GM10266 (cell line): ENCODE results near the gene D2HGDH.
"Not testable (repeated sequence)": the region's sequence is repeated elsewhere in the genome, so short reads cannot be mapped to it uniquely, and the experiment has no call there.

ENCODE experiments used
- DNase-seq: peaks from one replicate; pipeline ENCODE4 v3.0.0; 2012; ENCODE audit errors: extremely low spot score
- TF ChIP-seq, protein P1 (sequence below): IDR thresholded peaks from 2 replicates; pipeline ENCODE4 v1.5.1; 2012; ENCODE audit warnings: mild to moderate bottlenecking, low read depth; ENCODE audit not compliant: control insufficient read depth, insufficient read depth; ENCODE audit errors: missing control alignments

The D2HGDH gene

DNA sequence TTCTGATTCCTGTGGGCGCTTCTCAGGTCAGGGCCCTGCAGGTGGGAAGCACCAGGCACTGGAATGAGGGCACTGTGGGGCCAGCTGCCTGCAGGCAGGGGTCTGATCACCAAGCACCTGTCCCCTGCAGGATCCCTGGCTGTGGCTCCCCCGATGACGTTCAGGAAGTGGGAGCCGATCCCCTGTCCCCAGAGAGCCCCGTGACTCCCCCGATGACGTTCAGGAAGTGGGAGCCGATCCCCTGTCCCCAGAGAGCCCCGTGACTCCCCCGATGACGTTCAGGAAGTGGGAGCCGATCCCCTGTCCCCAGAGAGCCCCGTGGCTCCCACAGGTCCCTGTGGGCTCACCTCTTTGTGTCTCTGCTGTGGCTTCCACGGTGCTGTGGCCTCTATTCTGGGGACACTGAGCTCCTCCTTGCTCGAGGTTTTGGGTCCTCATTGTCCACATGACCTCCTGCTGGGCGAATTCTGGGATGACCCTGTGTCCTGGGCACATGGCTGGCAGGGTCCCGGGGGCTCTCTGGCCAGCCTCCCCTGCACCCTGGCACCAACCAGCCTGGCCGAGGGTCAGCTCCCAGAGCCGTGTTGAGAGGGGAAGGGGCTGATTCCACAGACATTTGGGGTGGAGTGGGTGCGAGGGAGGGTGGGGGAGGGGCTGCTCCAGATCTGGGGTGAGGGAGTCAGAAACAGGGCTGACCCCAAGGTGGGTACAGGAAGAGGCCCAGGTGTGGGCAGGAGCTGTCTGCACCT lies 79.4 kb downstream of the D2HGDH start:
- peak; percentile 58 for DNase-seq
- TF ChIP-seq, protein P1, sequence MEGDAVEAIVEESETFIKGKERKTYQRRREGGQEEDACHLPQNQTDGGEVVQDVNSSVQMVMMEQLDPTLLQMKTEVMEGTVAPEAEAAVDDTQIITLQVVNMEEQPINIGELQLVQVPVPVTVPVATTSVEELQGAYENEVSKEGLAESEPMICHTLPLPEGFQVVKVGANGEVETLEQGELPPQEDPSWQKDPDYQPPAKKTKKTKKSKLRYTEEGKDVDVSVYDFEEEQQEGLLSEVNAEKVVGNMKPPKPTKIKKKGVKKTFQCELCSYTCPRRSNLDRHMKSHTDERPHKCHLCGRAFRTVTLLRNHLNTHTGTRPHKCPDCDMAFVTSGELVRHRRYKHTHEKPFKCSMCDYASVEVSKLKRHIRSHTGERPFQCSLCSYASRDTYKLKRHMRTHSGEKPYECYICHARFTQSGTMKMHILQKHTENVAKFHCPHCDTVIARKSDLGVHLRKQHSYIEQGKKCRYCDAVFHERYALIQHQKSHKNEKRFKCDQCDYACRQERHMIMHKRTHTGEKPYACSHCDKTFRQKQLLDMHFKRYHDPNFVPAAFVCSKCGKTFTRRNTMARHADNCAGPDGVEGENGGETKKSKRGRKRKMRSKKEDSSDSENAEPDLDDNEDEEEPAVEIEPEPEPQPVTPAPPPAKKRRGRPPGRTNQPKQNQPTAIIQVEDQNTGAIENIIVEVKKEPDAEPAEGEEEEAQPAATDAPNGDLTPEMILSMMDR: no peak

DNA sequence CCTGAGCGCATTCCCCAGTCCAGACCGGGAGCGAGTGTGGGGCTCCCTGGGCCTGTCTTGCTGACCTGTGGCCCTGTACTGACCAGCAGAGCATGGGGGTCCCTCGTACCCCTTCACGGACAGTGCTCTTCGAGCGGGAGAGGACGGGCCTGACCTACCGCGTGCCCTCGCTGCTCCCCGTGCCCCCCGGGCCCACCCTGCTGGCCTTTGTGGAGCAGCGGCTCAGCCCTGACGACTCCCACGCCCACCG lies 79.9 kb downstream of the D2HGDH start:
- TF ChIP-seq, protein P1: no peak
- peak; percentile 8 for DNase-seq

DNA sequence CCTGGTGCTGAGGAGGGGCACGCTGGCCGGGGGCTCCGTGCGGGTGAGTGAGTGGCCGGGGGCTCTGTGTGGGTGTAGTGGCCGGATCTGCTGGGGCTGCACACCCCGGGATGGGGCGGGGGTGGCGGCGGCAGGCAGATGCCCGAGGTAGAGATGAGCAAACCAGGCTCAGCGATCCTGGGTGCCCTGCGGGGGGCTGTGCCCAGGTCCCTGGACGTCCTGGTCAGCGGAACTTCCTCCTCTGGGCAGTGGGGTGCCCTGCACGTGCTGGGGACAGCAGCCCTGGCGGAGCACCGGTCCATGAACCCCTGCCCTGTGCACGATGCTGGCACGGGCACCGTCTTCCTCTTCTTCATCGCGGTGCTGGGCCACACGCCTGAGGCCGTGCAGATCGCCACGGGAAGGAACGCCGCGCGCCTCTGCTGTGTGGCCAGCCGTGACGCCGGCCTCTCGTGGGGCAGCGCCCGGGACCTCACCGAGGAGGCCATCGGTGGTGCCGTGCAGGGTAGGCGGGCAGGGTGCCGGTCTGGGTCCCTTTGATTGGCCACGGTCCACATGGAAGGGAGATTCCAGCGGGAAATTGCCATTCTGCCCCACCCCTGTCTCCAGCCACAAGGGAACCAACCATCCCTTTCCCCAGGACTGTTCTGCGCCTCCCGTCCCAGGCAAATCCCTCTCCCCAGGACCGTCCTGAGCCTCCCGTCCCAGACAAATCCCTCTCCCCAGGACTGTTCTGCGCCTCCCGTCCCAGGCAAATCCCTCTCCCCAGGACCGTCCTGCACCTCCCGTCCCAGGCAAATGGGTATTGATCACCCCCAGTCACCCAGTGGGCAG lies 80.4 kb downstream of the D2HGDH start:
- TF ChIP-seq, protein P1: no peak
- DNase-seq: peak; percentile 41

DNA sequence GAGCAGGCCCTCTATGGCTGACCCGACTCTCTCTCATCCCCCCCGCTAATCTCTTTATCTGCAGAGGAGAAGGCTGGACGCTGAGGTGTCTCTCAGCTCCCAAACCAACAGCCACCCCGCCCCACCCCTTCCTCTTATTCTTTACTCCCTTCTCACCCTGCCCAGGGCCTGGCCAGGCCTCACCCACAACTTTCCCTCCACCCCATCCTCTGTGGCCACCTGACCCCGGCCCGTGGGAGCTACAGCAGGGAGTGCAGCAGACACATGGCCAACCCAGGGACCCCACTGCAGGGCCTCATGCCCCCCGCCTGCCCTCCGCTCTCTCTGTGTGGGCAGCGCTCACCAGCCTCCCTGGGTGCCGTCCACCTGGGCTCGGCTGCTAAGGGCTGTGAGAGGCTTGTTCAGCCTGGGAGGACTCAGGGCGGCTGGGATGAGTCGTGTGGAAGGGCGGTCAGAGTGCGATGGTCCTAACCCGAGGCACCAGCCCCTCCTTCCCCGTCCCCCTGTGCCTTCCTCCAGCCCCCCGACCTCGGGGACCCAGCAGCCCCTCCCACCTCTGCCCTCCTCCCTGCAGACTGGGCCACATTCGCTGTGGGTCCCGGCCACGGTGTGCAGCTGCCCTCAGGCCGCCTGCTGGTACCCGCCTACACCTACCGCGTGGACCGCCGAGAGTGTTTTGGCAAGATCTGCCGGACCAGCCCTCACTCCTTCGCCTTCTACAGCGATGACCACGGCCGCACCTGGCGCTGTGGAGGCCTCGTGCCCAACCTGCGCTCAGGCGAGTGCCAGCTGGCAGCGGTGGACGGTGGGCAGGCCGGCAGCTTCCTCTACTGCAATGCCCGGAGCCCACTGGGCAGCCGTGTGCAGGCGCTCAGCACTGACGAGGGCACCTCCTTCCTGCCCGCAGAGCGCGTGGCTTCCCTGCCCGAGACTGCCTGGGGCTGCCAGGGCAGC lies 81.3 kb downstream of the D2HGDH start:
- peak; percentile 17 for DNase-seq
- TF ChIP-seq, protein P1: no peak

DNA sequence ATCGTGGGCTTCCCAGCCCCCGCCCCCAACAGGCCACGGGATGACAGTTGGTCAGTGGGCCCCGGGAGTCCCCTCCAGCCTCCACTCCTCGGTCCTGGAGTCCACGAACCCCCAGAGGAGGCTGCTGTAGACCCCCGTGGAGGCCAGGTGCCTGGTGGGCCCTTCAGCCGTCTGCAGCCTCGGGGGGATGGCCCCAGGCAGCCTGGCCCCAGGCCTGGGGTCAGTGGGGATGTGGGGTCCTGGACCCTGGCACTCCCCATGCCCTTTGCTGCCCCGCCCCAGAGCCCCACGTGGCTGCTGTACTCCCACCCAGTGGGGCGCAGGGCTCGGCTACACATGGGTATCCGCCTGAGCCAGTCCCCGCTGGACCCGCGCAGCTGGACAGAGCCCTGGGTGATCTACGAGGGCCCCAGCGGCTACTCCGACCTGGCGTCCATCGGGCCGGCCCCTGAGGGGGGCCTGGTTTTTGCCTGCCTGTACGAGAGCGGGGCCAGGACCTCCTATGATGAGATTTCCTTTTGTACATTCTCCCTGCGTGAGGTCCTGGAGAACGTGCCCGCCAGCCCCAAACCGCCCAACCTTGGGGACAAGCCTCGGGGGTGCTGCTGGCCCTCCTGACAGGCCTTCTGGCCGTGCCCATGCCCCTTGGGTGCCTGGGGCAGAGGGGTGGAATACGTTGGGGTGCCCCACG lies 82.1 kb downstream of the D2HGDH start:
- TF ChIP-seq, protein P1: no peak
- DNase-seq: peak; percentile 7

DNA sequence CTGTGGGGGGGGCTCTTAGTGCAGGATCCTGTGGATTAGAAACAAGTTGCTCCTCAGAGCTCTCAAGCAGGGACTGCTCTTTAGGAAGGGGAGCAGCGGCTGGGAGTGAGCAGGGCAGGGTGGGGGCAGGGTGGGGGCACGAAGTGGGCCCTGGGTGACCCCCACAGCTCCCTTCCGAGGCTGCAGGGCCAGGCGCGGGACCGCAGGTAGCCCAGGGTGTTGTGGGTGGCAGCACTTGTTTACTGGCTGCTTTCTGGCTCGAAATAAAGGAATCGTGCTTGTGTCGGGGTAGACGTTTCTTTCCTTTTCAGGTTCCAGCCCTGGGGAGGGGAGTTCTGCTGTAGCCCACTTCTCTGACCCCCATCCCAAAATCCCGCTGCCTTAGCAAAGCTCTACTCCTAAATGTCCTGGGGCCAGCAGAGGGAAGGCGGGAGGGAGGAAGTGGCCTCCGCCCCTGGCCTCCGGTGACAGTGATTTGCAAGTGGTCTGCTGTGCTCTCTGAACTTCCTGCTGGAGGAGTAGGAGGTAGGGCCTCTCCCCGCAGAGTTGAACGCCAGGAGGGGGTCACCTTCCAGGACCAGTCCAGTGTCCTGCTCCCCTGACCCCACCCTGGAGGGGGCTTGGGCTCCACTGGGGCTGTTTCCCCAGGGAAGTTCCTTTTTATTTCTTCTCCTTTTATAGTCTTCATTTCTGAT lies 82.8 kb downstream of the D2HGDH start:
- peak; percentile 45 for DNase-seq
- TF ChIP-seq, protein P1: no peak

DNA sequence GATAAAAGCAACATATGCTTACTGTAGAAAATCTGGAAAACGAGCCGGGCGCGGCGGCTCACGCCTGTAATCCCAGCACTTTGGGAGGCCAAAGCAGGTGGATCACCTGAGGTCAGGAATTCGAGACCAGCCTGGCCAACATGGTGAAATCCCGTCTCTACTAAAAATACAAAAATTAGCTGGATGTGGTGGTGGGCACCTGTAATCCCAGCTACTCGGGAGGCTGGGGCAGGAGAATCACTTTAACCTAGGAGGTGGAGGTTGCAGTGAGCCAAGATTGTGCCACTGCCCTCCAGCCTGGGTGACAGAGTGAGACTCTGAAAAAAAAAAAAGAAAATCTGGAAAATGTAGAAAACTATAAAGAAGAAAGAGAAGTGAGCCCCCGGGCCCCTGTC lies 83.4 kb downstream of the D2HGDH start:
- DNase-seq: not testable (repeated sequence)
